COLO829 (cell line): ENCODE measurements around the gene CEP112.

Experiments
- DNase-seq: peaks from one replicate; pipeline ENCODE4 v3.0.0; 2012; ENCODE audit warnings: low spot score

The CEP112 gene

GRCh38 chr17:65926599-65926998 lies 265.3 kb downstream of the CEP112 start:
- DNase-seq: no peak

- no peak for DNase-seq
Observed at GRCh38 chr17:65925606-65926307, 266.2 kb downstream of the CEP112 start.

- no peak for DNase-seq
Observed at GRCh38 chr17:65920996-65921395, 270.9 kb downstream of the CEP112 start.

GRCh38 chr17:65918916-65919315 lies 273.0 kb downstream of the CEP112 start:
- no peak for DNase-seq

DNA sequence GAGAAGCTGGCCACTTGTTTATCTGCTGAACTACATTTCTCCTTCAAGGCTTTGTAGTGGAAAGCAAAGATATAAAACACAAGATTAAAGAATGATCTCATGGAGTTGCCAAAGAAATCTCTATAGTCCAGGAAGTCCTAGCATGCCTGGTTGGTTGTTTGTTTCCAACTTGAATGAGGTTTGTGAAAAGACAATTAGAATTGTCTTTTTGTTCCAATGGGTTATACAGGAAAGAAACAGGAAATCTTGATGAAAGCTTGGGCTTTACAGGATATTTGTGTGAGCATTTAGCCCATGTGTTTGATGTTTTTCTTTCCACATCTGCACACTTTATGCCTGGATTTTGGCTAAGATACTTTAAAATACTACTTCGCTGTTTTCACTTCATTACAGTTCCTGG lies 273.4 kb downstream of the CEP112 start:
- no peak for DNase-seq

- no peak for DNase-seq
Observed at GRCh38 chr17:65917560-65917959, 274.4 kb downstream of the CEP112 start.

- DNase-seq: no peak
Observed at GRCh38 chr17:65916425-65916824, 275.5 kb downstream of the CEP112 start.

GRCh38 chr17:65914784-65915342 lies 277.1 kb downstream of the CEP112 start:
- DNase-seq: no peak

DNA sequence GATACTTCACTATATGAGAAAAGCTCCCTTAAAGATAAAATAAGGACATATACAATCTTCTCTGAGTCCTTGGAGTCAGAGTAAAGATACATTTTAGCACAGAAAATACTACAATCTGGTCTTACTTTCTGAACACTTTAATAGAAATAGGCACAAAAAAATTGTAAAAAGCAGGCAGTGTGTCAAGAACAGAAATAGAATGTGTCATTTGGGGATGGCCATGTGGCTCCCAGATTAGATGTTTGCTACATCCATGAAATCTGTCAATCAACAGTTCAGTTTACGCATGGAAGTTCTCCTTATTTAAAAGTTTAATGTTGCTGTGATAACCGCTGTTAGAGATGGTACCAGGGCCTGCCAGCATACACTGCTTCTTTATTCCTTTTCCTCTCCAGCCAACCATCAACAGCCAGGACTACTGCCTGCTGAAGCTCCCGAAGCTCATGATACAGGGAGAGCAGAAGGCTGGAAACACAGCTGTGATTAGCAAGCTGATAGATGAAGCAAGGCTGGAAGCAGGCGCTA lies 278.5 kb downstream of the CEP112 start:
- DNase-seq: no peak

GRCh38 chr17:65910836-65911235 lies 281.1 kb downstream of the CEP112 start:
- no peak for DNase-seq

DNA sequence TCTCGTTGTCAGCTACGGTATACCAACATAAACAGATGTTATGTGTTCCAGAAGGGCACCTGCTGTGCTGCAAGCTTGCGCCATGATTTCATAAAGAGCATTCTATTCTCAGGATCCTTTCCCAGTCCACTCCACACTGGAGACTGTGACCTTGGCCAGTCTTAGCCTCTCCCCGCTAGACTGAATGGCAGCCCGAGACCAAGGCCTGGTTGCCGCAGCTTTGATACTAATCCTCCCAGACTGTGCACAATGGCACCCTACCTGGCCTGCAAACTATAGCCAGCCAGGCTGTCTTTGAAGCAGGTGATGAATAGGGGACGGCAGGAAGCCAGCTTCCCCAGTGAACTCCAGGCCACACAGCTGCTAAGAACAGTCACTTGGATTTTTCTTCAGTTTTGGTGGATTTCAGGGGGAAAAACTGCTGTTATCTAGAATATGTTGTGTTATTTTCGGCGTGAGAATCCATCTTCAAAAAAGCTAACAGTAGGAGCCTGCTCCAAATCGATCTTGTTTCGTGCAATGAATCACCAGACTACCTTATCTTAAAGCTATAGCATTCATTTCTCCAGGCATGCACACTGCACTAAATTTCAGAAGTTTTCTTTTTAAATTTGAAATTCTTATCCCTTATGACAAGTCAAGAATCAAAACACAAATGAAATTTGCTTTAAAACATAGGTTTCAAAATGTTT lies 289.0 kb downstream of the CEP112 start:
- DNase-seq: no peak

GRCh38 chr17:65902155-65902554 lies 289.8 kb downstream of the CEP112 start:
- DNase-seq: no peak

DNA sequence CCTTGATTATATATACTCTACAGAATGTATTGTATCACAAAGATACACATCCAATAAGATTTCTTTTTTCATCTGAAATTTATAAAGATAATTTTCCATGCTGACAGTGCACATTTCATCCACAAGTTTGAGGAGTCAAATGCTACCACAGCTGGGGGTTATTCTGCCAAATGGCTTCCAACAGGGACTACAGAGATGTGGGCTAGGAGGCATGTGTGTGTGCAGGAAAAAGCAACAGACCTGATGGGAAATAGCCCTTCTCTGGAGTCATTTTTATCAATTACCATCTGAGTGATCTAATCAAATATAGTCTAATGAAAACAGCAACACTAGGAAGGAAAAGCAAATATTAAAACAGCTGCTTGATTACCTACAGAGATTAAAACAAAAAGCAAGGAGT lies 290.5 kb downstream of the CEP112 start:
- no peak for DNase-seq

DNA sequence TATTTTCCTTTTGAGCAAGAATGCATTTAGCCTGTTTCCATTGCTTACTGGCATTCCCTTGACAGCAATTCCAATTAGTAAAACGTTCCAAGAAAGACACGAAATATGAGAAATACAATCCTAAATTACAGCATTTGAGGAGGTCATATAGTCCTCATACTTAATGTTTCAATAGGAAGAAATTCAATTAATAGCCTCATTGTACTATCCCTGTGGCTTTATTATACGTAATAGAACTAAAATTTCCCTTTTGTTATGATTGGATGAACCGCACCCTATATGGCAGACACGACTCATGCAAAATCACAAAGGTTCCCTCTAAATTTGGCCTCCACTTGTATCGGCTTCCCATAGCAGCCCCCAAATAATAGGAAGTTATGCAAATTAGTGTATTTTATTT lies 291.7 kb downstream of the CEP112 start:
- no peak for DNase-seq

- DNase-seq: no peak
Observed at GRCh38 chr17:65898651-65899050, 293.3 kb downstream of the CEP112 start.

GRCh38 chr17:65896889-65897288 lies 295.0 kb downstream of the CEP112 start:
- no peak for DNase-seq

DNA sequence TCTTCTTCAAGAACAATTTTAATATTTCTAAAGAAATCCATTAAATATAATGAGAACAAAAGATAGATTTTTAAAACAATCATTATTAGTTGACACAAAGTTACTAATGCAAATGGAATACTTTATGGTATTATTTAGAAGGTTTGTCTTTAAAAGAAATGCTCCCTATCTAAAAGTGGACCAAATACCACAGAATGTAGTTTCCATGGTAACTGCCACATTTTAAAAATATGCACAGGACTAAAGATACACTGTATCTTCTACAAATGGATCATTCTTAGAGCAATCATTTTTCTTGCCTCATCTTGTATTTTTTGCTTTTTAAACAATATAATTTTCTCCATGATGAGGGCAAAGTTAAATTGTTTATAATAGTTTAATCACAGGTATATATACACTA lies 296.0 kb downstream of the CEP112 start:
- no peak for DNase-seq

- no peak for DNase-seq
Observed at GRCh38 chr17:65893692-65894279, 298.1 kb downstream of the CEP112 start.

DNA sequence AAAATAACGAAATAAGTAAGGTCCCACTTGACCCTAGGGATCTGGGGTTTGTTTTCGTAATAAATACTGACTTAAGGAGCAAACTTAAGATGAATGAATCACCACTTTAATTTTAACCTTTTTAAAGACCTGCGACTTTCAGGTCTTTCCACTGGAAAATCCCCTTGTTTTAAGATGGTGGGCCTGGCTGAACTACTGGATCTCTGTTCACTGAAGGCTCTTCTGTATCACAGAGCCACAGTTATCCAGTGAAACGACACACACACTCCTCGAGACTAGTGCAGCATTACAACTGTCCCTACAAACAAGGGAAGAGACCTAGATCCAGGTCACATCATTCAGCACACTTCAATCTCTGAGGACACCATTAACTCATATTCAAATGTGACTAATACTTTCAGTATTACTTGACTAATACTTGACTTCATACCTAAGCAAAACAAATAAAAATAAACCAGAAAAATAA lies 299.0 kb downstream of the CEP112 start:
- no peak for DNase-seq

GRCh38 chr17:65891231-65891735 lies 300.6 kb downstream of the CEP112 start:
- DNase-seq: no peak

GRCh38 chr17:65888649-65889048 lies 303.3 kb downstream of the CEP112 start:
- DNase-seq: no peak
